Measurements from ENCODE around the gene EPHA5.

The EPHA5 gene

DNA sequence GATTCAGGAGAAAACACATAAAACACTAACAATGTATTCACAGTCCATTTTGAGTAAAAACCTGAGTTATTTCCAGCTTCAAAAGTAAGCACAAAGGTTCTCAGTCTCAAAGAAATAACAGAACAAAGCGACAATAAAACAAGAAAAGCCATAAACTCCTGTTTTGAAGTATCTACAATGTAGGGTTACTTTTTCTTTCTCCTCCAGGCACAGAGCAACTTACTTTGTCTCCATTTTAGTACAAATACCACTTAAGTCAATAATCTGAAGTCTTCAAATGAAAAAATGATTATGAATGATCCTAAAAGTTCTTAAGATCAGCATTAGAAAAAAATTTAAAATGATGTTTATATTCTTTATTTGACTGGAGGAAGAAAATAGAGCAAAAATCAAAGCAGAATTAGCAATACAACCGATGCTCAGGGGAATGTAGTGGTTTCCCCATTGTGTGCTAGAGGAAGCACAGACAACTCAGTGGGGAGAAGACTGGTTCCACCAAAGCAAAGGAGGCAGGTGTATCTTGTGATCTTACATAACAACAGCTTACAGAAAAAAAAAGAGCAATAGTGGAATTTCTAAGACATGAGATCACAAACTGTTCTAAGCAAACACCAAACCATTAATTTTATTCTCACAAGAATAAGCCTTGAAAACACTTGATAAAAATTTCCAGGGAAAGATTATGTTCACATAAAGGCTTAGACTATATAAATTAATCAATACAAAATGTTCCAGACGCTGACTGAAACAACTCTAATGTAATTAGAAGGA is 35.1 kb downstream of the EPHA5 start:
- no peak overlapping the region for H3K4me3 ChIP-seq (ENCODE audit: low read length)
- DNase-seq (ENCODE audit: low read depth) = no peak
- TF ChIP-seq, protein P1, sequence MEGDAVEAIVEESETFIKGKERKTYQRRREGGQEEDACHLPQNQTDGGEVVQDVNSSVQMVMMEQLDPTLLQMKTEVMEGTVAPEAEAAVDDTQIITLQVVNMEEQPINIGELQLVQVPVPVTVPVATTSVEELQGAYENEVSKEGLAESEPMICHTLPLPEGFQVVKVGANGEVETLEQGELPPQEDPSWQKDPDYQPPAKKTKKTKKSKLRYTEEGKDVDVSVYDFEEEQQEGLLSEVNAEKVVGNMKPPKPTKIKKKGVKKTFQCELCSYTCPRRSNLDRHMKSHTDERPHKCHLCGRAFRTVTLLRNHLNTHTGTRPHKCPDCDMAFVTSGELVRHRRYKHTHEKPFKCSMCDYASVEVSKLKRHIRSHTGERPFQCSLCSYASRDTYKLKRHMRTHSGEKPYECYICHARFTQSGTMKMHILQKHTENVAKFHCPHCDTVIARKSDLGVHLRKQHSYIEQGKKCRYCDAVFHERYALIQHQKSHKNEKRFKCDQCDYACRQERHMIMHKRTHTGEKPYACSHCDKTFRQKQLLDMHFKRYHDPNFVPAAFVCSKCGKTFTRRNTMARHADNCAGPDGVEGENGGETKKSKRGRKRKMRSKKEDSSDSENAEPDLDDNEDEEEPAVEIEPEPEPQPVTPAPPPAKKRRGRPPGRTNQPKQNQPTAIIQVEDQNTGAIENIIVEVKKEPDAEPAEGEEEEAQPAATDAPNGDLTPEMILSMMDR (conservative IDR thresholded peaks at IDR 0.05; ENCODE audit: low read length) = no peak

DNA sequence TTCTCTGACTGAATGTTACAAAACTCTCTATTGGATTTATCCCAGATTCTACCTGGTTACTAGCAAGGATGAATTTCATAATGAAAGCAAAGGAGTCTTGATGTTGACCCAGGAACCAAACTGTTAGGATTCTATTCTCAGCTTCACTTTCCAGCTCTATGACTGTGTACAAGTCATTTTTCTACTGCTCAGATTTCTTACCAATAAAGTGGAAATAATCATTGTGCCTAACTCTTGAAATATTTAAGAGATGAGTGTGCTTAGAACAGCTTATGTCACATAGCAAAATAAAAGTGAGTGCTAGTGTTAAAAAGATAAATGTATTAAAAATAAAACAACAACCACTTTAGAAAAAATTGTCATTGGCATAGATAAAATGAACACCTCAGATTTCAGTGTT is 45.6 kb downstream of the EPHA5 start:
- no peak overlapping the region for H3K4me3 ChIP-seq (ENCODE audit: low read length)
- TF ChIP-seq, protein P1 (conservative IDR thresholded peaks at IDR 0.05; ENCODE audit: low read length) = no peak
- DNase-seq (ENCODE audit: low read depth) = no peak

- peak; percentile 45 for DNase-seq (ENCODE audit: low read depth)
- TF ChIP-seq, protein P1 (conservative IDR thresholded peaks at IDR 0.05; ENCODE audit: low read length) = no peak
- no peak overlapping the region for H3K4me3 ChIP-seq (ENCODE audit: low read length)
These were observed 46.8 kb downstream of the EPHA5 start for GRCh38 chr4:65623506-65623905.

DNA sequence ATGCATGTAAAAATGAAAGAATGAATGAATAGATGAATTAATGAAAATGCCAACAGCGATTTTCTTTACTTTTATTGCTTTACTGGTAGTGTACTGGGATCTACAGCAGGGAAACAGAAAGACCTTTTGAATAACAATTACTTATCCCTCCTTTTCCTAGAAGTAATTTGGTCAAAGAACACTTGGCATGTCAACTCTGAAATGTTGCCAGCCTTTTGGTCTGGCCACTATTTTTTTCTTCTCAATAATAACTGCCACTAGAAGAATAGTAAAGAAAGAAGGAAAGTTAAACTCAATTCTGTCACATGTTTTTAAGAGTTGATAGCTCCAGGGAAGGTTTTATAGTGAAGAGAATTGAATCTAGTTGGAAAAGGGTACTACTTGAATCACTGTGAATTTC is 52.9 kb downstream of the EPHA5 start:
- H3K4me3 ChIP-seq (ENCODE audit: low read length) = no peak overlapping the region
- no peak for DNase-seq (ENCODE audit: low read depth)
- TF ChIP-seq, protein P1 (conservative IDR thresholded peaks at IDR 0.05; ENCODE audit: low read length) = no peak

DNA sequence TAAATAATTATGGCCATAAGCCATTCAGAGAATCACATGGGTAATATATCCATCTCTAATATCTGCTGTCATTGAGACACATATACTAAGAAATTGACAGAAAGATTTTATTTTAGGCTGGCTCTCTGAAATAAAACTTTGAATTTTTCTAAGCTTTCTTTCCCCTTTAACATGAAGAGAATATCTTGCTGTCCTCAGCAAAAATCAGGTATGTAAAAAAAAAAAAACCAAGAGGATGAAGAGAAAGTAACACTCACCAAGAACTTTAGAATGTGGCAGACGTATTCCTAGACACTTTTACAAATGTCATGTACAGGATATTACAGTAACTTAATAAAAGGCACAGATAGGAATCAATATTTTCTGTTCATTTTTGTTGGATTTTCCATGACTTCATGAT is 65.8 kb downstream of the EPHA5 start:
- DNase-seq (ENCODE audit: low read depth) = no peak
- TF ChIP-seq, protein P1 (conservative IDR thresholded peaks at IDR 0.05; ENCODE audit: low read length) = no peak
- no peak overlapping the region for H3K4me3 ChIP-seq (ENCODE audit: low read length)

DNA sequence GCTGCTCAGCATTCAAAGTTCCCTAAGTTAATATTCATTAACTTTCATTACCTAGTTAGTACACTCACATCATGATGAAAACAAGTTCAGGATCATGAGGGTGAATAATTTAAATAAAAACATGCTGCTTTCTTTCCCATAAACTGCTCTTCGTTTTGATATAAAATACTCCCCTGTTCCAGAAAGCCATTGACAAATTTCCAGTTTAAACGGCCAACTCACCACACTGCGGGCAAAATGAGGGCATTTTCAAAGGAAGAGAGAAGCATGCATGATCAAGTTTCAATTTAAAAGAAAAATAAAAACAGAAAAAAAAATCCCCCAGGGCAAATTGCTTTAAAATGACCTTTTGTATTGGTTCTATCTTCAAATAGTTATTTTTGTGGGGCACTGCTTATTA is 69.6 kb downstream of the EPHA5 start:
- DNase-seq (ENCODE audit: low read depth) = no peak
- no peak overlapping the region for H3K4me3 ChIP-seq (ENCODE audit: low read length)
- TF ChIP-seq, protein P1 (conservative IDR thresholded peaks at IDR 0.05; ENCODE audit: low read length) = no peak

DNA sequence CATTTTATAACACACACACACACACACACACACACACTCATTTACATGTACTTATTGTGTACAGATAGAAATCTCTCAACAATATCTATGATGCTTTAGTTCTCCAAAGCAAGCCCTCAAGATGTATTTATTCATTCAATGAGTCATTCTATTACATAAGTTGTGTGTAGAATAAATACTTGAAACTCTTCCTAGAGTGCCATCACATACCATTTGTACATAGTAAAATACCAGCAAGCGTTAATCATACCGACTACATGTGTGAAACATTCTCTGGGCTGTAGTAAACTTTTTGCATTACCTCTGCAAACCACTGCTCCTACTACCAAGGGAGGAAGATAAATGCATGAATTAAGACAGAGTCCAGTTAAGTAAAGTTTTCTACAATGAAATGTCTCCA is 70.9 kb downstream of the EPHA5 start:
- TF ChIP-seq, protein P1 (conservative IDR thresholded peaks at IDR 0.05; ENCODE audit: low read length) = no peak
- no peak overlapping the region for H3K4me3 ChIP-seq (ENCODE audit: low read length)
- peak; percentile 10 for DNase-seq (ENCODE audit: low read depth)

All from AG10803 (cell line).